ENCODE measurements around the gene GJB4.
A peak's percentile ranks its signal among the peaks of the same experiment; 100 is the strongest.

GJB4 gene

GRCh38 chr1:34787461-34788420, 28.2 kb downstream of the GJB4 start:
- peaks cover 6% of the 10 kb centered on the region for H3K27me3 ChIP-seq (replicated peaks)
- H3K27ac ChIP-seq: no peak overlapping the region
- peak; percentile 24 for DNase-seq
- in situ Hi-C loops (cut with HindIII; ENCODE audit: low pct_ligation_motif_present, low sequenced_read_pairs): no loop called here
- H3K4me3 ChIP-seq (ENCODE audit: low read depth, low read length): no peak overlapping the region
- no peaks in the 10 kb centered on the region for H3K36me3 ChIP-seq (replicated peaks)
- TF ChIP-seq CTCF (IDR thresholded peaks at IDR 0.05; ENCODE audit: low read depth, low read length, missing control alignments): peak; percentile 34

- in situ Hi-C loops (cut with HindIII; ENCODE audit: low pct_ligation_motif_present, low sequenced_read_pairs): no loop called here
- Histone ChIP-seq H3K27ac (no peak overlapping the region), H3K27me3 (replicated peaks) (peaks cover 16% of the 10 kb centered on the region), H3K36me3 (replicated peaks) (no peaks in the 10 kb centered on the region), H3K4me3 (ENCODE audit: low read depth, low read length) (no peak overlapping the region)
- no peak for TF ChIP-seq CTCF (IDR thresholded peaks at IDR 0.05; ENCODE audit: low read depth, low read length, missing control alignments)
- no peak for DNase-seq
Observed at GRCh38 chr1:34790985-34791384, 31.4 kb downstream of the GJB4 start.

- in situ Hi-C loops (cut with HindIII; ENCODE audit: low pct_ligation_motif_present, low sequenced_read_pairs): no loop called here
- H3K4me3 ChIP-seq (ENCODE audit: low read depth, low read length): no peak overlapping the region
- H3K27me3 ChIP-seq (replicated peaks): peaks cover 16% of the 10 kb centered on the region
- H3K27ac ChIP-seq: no peak overlapping the region
- H3K36me3 ChIP-seq (replicated peaks): no peaks in the 10 kb centered on the region
- TF ChIP-seq CTCF (IDR thresholded peaks at IDR 0.05; ENCODE audit: low read depth, low read length, missing control alignments): no peak
- DNase-seq: no peak
Observed at GRCh38 chr1:34792424-34792823, 32.9 kb downstream of the GJB4 start.

- Histone ChIP-seq H3K36me3 (replicated peaks) (no peaks in the 10 kb centered on the region), H3K27ac (no peak within 1 kb of the TSS), H3K27me3 (replicated peaks) (peaks cover 16% of the 10 kb centered on the region), H3K4me3 (ENCODE audit: low read depth, low read length) (no peak within 1 kb of the TSS)
- no peak for TF ChIP-seq CTCF (IDR thresholded peaks at IDR 0.05; ENCODE audit: low read depth, low read length, missing control alignments)
- in situ Hi-C loops (cut with HindIII; ENCODE audit: low pct_ligation_motif_present, low sequenced_read_pairs): no loop called here
- DNase-seq: no peak
Observed at GRCh38 chr1:34792868-34793727, 33.6 kb downstream of the GJB4 start, which contains the start of gene GJA4. Gene GJA4, plus strand, starts transcription at chr1:34792999. Its CDS starts 1,215 bp downstream, at chr1:34794214.

GRCh38 chr1:34794001-34794789, 34.7 kb downstream of the GJB4 start:
- TF ChIP-seq CTCF (IDR thresholded peaks at IDR 0.05; ENCODE audit: low read depth, low read length, missing control alignments): no peak
- no peak for DNase-seq
- Histone ChIP-seq H3K36me3 (replicated peaks) (no peaks in the 10 kb centered on the region), H3K27ac (no peak overlapping the region), H3K4me3 (ENCODE audit: low read depth, low read length) (no peak overlapping the region), H3K27me3 (replicated peaks) (peaks cover 16% of the 10 kb centered on the region)
- in situ Hi-C loops (cut with HindIII; ENCODE audit: low pct_ligation_motif_present, low sequenced_read_pairs): no loop called here
